SU-DHL-6 (cell line): ENCODE data around the gene NSMF.

Experiments used
- H2AFZ ChIP-seq: fragments of 200-600 bp; sonication (generic); 2 replicates; pipeline ENCODE4 v1.6.1; 2014; ENCODE audit warnings: low read depth, mild to moderate bottlenecking, moderate library complexity, mixed read lengths, antibody characterized with exemption, low read length; ENCODE audit not compliant: severe bottlenecking
- H3F3A ChIP-seq: fragments of 200-600 bp; shearing (Covaris generic); 2 replicates; pipeline ENCODE4 v1.6.0; 2016; ENCODE audit warnings: antibody characterized with exemption, mild to moderate bottlenecking; ENCODE audit not compliant: insufficient read depth
- H3K27ac ChIP-seq: fragments of 200-600 bp; sonication (generic); 2 replicates; pipeline ENCODE4 v1.5.1; 2016; ENCODE audit warnings: low read depth, mild to moderate bottlenecking, low read length, moderate library complexity, mixed read lengths
- H3K27me3 ChIP-seq: fragments of 200-600 bp; sonication (generic), shearing (Covaris generic); 2 replicates; pipeline ENCODE4 v1.6.0; 2014; ENCODE audit warnings: mild to moderate bottlenecking, low read length
- H3K36me3 ChIP-seq: fragments of 200-600 bp; sonication (generic); 2 replicates; pipeline ENCODE4 v1.6.1; 2014; ENCODE audit warnings: mild to moderate bottlenecking, low read length, mixed read lengths
- H3K4me2 ChIP-seq: fragments of 300-600, 200-600 bp; shearing (Covaris generic), sonication (generic); 2 replicates; pipeline ENCODE4 v1.6.0; 2014; ENCODE audit warnings: low read length, low read depth, mild to moderate bottlenecking; ENCODE audit not compliant: poor library complexity, severe bottlenecking
- H3K4me3 ChIP-seq: fragments of 200-600 bp; sonication (generic); 2 replicates; pipeline ENCODE4 v1.5.1; 2014; ENCODE audit warnings: antibody characterized with exemption, low read length, mild to moderate bottlenecking, mixed read lengths; ENCODE audit not compliant: insufficient read depth, poor library complexity, severe bottlenecking
- H3K79me2 ChIP-seq: fragments of 200-600 bp; sonication (generic); 2 replicates; pipeline ENCODE4 v1.6.1; 2014; ENCODE audit warnings: mild to moderate bottlenecking, low read length, moderate library complexity; ENCODE audit not compliant: insufficient read depth
- H3K9ac ChIP-seq: fragments of 200-600 bp; sonication (generic); 2 replicates; pipeline ENCODE4 v1.7.0; 2014; ENCODE audit warnings: mild to moderate bottlenecking, low read length
- H3K9me2 ChIP-seq: fragments of 200-600 bp; sonication (generic); replicated peaks from 2 replicates; pipeline ENCODE4 v1.6.1; 2014; ENCODE audit warnings: low read length; ENCODE audit not compliant: insufficient read depth
- H3K9me3 ChIP-seq: fragments of 200-600 bp; sonication (generic); 2 replicates; pipeline ENCODE4 v1.6.1; 2014; ENCODE audit warnings: low read length, mixed read lengths; ENCODE audit not compliant: insufficient read depth
- H4K20me1 ChIP-seq: fragments of 200-600 bp; sonication (generic); 2 replicates; pipeline ENCODE4 v1.6.1; 2014; ENCODE audit warnings: low read depth, mild to moderate bottlenecking, antibody characterized with exemption, low read length, moderate library complexity, mixed read lengths
- CTCF ChIP-seq: fragments of 200-600 bp; sonication (generic); IDR thresholded peaks from one replicate; pipeline ENCODE4 v1.5.1; 2017; ENCODE audit warnings: antibody characterized with exemption, mild to moderate bottlenecking, low read length, moderate library complexity; ENCODE audit not compliant: insufficient read depth, poor library complexity, severe bottlenecking
- EZH2phosphoT487 ChIP-seq: fragments of 200-600 bp; sonication (generic), shearing (Covaris generic); conservative IDR thresholded peaks from 2 replicates; pipeline ENCODE4 v1.6.1; 2018; ENCODE audit warnings: mild to moderate bottlenecking, antibody characterized with exemption, low read length, moderate library complexity, mixed read lengths

Gene NSMF

GRCh38 chr9:137409515-137409914 lies 49.6 kb downstream of the NSMF start:
- H3K9me2 ChIP-seq: no peaks in the 10 kb centered on the region
- H3F3A ChIP-seq: no peaks in the 10 kb centered on the region
- no peaks in the 10 kb centered on the region for H3K27me3 ChIP-seq
- no peak overlapping the region for H3K9ac ChIP-seq
- TF ChIP-seq EZH2phosphoT487 (no peak), CTCF (no peak)
- H3K79me2 ChIP-seq: no peaks in the 10 kb centered on the region
- no peak overlapping the region for H3K4me3 ChIP-seq
- H3K27ac ChIP-seq: no peak overlapping the region
- no peak overlapping the region for H3K4me2 ChIP-seq
- H3K36me3 ChIP-seq: no peaks in the 10 kb centered on the region
- H2AFZ ChIP-seq: no peak overlapping the region
- H4K20me1 ChIP-seq: no peaks in the 10 kb centered on the region; the same call in 1 of the 2 replicates
- no peaks in the 10 kb centered on the region for H3K9me3 ChIP-seq

- no peak for TF ChIP-seq CTCF
- TF ChIP-seq EZH2phosphoT487: no peak
- no peaks in the 10 kb centered on the region for H3K79me2 ChIP-seq
- H3K9me2 ChIP-seq: no peaks in the 10 kb centered on the region
- H4K20me1 ChIP-seq: no peaks in the 10 kb centered on the region; the same call in 1 of the 2 replicates
- no peaks in the 10 kb centered on the region for H3K9me3 ChIP-seq
- no peaks in the 10 kb centered on the region for H3K27me3 ChIP-seq
- no peak overlapping the region for H3K27ac ChIP-seq
- H2AFZ ChIP-seq: no peak overlapping the region
- no peak overlapping the region for H3K4me3 ChIP-seq
- no peak overlapping the region for H3K9ac ChIP-seq
- no peaks in the 10 kb centered on the region for H3F3A ChIP-seq
- H3K36me3 ChIP-seq: no peaks in the 10 kb centered on the region
- no peak overlapping the region for H3K4me2 ChIP-seq
Measured at GRCh38 chr9:137408651-137409405, 50.3 kb downstream of the NSMF start.

GRCh38 chr9:137407590-137408300 lies 51.4 kb downstream of the NSMF start:
- no peak overlapping the region for H2AFZ ChIP-seq
- H3K27me3 ChIP-seq: no peaks in the 10 kb centered on the region
- H3K36me3 ChIP-seq: no peaks in the 10 kb centered on the region
- H3K9ac ChIP-seq: no peak overlapping the region
- no peak overlapping the region for H3K4me3 ChIP-seq
- no peaks in the 10 kb centered on the region for H3F3A ChIP-seq
- H3K9me3 ChIP-seq: no peaks in the 10 kb centered on the region
- TF ChIP-seq EZH2phosphoT487: no peak
- TF ChIP-seq CTCF: no peak
- H3K4me2 ChIP-seq: no peak overlapping the region
- H4K20me1 ChIP-seq: no peaks in the 10 kb centered on the region; the same call in 1 of the 2 replicates
- no peak overlapping the region for H3K27ac ChIP-seq
- H3K9me2 ChIP-seq: no peaks in the 10 kb centered on the region
- H3K79me2 ChIP-seq: no peaks in the 10 kb centered on the region
